ENCODE data around the gene CUL4A.
"Not testable (repeated sequence)": the region's sequence is repeated elsewhere in the genome, so short reads cannot be mapped to it uniquely, and the experiment has no call there.

CUL4A gene

GRCh38 chr13:113209336-113209758, at the start of gene CUL4A:
Gene CUL4A (plus strand): TSS chr13:113209613. CDS start chr13:113209628, 15 bp downstream.
- peak; percentile 53 for DNase-seq

DNA sequence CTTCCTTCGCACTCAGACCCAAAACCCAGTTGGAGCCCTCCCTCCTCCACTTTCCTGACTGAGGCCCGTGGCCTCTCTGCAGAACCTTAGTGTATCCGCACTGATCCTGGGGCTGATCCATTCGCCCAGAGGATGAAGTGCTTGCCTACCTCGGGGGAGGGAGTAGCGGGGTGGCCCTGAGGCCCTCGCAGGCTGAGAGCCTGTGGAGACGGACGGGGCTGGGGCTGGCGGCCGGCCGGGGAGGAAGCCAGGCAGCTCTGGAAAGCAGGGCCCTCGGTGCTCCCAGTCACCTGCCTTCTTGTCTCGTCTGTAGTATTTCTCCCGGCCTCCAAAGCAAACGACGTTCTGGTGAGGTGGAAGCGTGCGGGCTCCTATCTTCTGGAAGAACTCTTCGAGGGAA, 49.7 kb upstream of the CUL4A start:
- no peak for DNase-seq

GRCh38 chr13:113160983-113161382, 48.4 kb upstream of the CUL4A start:
- no peak for DNase-seq

DNA sequence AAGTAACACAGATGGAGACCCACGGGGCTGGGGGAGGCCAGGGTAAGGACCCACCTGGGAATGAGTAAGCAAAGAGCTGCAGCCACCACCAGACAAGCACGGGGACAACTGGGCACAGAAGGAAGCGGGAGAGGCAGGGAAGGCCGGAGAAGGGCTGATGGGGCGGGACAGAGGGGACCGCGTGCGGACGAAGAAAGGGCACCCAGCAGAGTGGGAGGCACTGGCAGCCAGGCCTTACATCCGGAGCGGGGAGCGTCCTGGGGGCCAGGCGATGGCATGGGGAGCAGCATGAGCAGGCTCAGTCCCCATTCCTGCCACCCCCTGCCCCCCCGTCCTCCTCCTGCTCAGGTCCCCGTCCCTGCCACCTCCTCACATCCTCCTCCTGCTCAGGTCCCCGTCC, 48.0 kb upstream of the CUL4A start:
- no peak for DNase-seq

DNA sequence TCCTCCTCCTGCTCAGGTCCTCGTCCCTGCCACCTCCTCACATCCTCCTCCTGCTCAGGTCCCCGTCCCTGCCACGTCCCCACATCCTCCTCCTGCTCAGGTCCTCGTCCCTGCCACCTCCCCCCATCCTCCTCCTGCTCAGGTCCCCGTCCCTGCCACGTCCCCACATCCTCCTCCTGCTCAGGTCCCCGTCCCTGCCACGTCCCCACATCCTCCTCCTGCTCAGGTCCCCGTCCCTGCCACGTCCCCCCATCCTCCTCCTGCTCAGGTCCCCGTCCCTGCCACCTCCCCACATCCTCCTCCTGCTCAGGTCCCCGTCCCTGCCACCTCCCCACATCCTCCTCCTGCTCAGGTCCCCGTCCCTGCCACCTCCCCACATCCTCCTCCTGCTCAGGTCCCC, 47.4 kb upstream of the CUL4A start:
- not testable (repeated sequence) for DNase-seq

DNA sequence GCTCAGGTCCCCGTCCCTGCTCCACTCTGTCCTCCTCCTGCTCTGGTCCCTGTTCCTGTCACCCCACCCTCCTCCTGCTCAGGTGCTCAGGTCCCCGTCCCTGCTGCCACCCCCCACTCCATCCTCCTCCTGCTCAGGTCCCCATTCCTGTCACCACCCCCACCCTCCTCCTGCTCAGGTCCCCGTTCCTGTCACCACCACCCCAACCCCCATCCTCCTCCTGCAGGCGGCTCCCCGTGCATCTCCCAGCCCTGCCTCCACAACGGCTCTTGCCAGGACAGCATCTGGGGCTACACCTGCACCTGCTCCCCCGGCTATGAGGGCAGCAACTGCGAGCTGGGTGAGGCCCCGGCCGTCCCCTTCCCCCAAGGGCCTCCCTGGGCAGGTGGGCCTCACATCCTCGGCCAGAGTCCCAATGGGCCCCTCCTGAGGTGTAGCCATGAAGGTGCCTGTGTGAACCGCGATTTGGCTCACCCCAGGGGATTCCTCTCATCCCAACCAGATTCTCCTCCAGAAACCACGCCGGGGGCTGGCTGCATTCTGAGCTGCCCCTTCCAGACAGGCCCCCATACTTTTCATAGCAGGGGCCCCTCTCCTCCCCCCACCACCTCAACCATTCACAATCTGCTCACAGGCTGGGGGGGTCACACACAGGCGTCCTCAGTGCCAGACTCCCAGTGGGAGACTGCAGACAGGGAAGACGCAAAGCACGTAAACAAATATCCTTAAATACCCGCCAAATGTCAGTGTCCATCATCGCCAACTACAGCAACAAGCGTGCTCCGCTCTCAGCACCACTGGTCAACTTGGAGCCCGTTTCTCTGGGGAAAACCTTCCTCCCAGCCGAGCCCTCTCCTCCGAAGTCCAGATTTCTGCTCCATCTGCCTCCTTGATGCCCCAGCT, 46.4 kb upstream of the CUL4A start:
- DNase-seq: peak; percentile 26

- no peak for DNase-seq
Observed at GRCh38 chr13:113164492-113164891, 44.9 kb upstream of the CUL4A start.

- no peak for DNase-seq
Observed at GRCh38 chr13:113166266-113166665, 43.1 kb upstream of the CUL4A start.

GRCh38 chr13:113166681-113167080, 42.7 kb upstream of the CUL4A start:
- no peak for DNase-seq

GRCh38 chr13:113167155-113167554, 42.3 kb upstream of the CUL4A start:
- DNase-seq: no peak

DNA sequence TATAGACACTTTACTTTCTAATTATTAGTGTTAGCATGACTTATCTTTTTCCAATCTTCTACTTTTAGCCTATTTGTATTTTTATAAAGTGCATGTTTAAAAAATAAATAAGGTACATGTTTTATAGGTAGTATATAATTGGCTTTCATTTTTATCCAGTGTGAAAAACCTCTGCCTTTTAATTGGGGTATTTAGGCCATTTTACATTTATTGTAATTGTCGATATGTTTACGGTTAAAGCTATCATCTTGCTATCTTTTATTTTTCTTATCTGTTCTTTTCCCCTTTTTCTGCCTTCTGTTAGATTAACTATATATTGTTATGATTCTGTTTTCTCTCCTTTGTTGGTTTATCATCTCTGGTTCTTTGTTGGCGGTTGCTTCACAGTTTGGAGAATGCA, 41.8 kb upstream of the CUL4A start:
- DNase-seq: no peak

DNA sequence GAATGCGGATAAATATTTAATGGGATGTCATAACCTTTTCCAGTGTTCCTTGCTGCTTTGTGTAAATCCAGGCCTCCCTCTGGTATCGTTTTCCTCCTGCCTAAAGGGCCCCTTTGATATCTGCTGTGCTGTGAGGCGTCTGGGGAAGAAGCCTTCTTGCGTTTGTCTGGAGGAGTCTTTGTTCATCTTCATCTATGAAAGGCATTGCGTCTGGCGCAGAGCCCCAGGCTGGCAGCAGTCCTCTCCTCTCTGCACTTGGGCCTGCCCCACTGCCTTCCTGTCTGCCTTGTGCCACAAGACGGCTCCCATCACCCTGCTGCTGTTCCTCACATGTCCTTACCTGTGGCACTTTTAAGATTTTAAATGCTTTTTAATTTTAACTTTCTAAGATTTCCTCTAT, 41.2 kb upstream of the CUL4A start:
- DNase-seq: no peak

DNA sequence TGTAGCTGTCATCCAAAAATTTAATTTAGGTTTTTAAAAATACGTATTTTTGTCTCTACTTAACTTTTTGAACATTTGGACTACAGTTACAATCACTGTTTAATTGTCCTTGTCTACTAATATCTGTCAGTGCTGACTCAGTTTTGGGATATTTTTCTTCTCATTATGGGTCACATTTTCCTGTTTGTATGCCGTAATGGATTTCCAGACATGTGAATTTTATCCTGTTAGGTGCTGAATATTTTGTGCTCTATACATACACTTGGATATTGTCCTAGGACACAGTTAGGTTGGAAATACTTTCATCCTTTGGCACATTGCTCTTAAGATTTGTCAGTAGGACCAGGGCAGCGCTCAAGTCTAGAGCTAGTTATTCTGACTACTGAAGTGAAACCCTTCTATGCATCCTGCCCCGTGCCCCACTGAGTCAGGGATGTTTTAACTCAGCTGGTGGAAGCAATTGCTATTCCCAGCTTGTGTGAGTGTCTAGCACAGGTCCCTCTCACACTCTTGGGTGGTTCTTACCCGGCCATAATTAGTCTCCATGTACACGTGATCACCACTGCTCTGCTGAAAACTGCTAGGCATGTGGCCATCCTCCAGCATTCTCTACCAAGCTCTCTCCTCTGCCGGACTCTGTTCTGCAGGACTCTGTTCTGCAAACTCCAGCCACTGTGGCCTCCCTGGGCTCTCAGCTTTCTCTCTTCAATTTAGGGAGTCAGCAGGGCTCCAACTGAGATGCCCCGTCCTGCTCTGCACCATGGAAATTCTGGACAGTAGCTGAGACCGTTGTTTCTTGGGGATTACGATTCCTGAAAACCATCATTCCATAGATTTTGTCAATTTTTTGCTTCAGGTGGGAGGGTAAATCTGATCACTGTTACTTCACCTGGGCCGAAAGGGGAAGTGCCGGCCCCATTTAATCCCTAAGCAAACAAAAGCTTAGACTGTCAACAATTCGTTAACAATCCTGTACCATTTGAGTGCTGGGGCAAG, 39.8 kb upstream of the CUL4A start:
- peak; percentile 80 for DNase-seq

DNA sequence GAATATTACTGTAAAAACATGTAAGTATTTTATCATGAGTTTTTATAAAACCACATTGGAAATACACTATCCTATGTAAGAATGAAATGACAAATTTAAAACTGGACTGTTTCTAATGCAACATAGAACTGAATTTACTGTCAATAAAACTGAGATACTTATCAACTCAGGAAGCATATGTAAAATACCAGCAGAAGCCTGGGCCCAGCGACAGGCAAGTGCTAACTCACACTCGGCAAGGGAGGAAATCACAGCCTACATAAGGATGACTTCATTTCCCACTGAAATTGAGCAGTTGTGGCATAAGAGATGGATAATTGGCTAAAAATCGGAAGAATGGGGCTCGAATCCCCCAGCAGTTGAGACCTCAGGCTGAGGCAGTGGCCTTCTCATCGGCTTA, 38.9 kb upstream of the CUL4A start:
- DNase-seq: no peak

- no peak for DNase-seq
Observed at GRCh38 chr13:113171250-113172125, 37.9 kb upstream of the CUL4A start.

DNA sequence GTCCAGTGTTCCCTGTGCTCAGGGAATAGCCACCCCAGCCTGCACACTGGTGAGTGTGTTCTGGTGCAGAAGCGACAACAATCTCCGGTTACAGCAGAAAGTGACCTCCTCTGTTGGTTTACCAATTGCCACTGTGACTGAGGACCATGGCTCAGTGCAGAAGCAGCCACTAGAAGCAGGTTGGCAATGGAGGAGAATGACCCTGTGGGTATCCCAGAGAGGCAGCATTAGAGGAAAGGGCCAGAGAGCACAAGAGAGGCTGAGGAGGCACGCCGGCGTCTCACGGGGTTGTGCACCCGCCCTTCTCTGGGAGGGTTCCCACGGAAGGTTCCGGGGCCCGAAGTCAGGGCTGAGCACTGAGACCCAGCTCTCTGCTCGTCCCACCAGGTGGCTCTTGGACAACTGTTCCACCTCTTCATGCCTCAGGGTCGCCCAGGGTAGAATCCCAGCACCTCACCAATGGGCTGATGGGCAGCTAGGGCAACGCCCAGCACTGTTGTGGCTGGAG, 36.9 kb upstream of the CUL4A start:
- no peak for DNase-seq

DNA sequence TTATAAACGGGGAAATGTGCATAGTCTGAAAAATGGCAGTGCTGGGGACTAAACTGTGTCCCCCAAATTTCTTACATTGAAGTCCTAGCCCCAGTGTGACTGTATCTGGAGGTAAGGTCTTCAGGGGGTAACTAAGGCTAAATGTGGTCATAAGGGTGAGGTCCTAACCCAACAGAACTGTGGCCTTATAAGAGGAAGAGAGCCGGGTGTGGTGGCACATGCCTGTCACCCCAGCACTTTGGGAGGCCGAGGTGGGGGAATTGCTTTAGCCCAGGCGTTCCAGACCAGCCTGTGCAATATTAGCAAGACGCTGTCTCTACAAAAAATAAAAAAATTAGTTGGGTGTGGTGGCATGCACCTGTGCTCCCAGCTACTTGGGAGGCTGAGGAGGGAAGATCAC, 33.1 kb upstream of the CUL4A start:
- DNase-seq: no peak

DNA sequence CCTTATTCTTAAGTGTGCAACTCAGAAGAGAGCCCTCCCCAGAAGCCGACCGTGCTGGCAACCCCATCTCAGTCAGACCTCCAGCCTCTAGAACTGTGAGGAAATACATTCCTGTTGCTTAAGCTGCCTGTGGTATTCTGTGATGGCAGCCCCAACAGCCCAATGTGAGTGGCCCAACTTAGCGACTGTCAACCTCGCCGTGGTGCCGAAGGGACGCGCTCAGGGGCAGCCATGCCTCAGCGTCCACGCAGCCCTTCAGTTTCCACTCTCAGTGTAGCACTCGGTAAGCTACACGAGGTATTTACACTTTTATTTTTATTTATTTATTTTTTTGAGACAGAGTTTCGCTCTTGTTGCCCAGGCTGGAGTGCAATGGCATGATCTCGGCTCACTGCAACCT, 32.6 kb upstream of the CUL4A start:
- no peak for DNase-seq

- DNase-seq: no peak
Observed at GRCh38 chr13:113178070-113178895, 31.1 kb upstream of the CUL4A start.

GRCh38 chr13:113178896-113179167, 30.6 kb upstream of the CUL4A start:
- no peak for DNase-seq

DNA sequence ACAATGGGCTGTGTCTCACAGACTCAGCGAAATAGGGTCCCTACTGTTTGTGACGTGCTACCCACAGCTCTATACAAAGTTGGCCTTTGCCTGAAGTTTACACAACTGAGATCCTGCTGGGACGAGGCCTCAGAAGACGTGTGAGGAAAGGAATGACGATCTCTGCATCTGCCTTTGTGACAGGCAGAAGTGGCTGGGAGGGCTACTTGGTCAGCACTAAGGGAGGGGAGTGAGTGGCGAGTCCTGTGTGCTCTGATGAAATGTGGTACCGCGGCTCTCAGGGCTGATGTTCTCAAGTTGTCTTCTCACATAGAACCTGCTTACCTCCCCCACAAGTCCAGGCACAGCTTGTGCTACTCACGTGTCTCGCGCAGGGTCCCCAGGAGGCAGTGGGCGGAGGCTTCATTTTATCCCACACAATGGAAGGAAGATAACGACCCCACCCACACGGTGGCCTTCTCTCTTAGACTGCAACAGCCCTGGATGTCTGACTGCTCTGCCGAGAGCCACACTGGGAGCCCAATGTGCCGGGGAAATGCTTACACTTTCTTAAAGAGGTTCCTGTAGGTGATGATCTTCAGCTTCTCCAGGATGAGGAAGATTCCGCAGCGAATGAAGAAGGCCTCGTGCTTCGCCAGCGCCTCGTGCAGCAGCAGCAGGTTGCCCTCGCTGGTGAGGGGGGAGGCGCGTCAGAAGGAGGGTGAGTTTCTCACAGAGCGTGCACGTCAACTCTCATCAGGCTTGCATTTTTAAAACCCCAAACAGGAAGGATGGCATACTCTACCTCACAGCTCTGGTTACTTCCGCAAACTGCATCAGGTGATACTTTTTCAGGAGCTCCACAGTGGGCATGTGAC, 29.8 kb upstream of the CUL4A start:
- no peak for DNase-seq
